BE2C (cell line): Measurements from ENCODE around the gene KRT34.

Experiments
- DNase-seq: peaks from one replicate; pipeline ENCODE4 v3.0.0-alpha.2; 2020
- H3K27me3 ChIP-seq: fragments of 250-450 bp; sonication (Bioruptor Pico); 2 replicates; pipeline ENCODE4 v1.5.1; 2020; ENCODE audit warnings: mild to moderate bottlenecking
- H3K36me3 ChIP-seq: fragments of 250-450 bp; sonication (Bioruptor Pico); 2 replicates; pipeline ENCODE4 v1.5.1; 2020; ENCODE audit warnings: mild to moderate bottlenecking
- H3K4me1 ChIP-seq: fragments of 250-450 bp; sonication (Bioruptor Pico); 2 replicates; pipeline ENCODE4 v1.5.1; 2020
- H3K4me3 ChIP-seq: 2 replicates; pipeline ENCODE4 v1.5.1; 2011; ENCODE audit warnings: low read depth, low read length
- H3K9me3 ChIP-seq: fragments of 250-450 bp; sonication (Bioruptor Pico); 2 replicates; pipeline ENCODE4 v1.5.1; 2020
- TF ChIP-seq, protein P1 (sequence below): IDR thresholded peaks from 2 replicates; pipeline ENCODE4 v1.5.1; 2012; ENCODE audit warnings: mild to moderate bottlenecking, low read depth, low read length

The KRT34 gene

GRCh38 chr17:41407226-41407625 is 25.1 kb upstream of the KRT34 start:
- TF ChIP-seq, protein P1, sequence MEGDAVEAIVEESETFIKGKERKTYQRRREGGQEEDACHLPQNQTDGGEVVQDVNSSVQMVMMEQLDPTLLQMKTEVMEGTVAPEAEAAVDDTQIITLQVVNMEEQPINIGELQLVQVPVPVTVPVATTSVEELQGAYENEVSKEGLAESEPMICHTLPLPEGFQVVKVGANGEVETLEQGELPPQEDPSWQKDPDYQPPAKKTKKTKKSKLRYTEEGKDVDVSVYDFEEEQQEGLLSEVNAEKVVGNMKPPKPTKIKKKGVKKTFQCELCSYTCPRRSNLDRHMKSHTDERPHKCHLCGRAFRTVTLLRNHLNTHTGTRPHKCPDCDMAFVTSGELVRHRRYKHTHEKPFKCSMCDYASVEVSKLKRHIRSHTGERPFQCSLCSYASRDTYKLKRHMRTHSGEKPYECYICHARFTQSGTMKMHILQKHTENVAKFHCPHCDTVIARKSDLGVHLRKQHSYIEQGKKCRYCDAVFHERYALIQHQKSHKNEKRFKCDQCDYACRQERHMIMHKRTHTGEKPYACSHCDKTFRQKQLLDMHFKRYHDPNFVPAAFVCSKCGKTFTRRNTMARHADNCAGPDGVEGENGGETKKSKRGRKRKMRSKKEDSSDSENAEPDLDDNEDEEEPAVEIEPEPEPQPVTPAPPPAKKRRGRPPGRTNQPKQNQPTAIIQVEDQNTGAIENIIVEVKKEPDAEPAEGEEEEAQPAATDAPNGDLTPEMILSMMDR, result no peak
- Histone ChIP-seq H3K27me3 (no peaks in the 10 kb centered on the region), H3K9me3 (no peaks in the 10 kb centered on the region), H3K4me3 (no peak overlapping the region), H3K36me3 (no peaks in the 10 kb centered on the region), H3K4me1 (no peaks in the 10 kb centered on the region)
- DNase-seq, result no peak

DNA sequence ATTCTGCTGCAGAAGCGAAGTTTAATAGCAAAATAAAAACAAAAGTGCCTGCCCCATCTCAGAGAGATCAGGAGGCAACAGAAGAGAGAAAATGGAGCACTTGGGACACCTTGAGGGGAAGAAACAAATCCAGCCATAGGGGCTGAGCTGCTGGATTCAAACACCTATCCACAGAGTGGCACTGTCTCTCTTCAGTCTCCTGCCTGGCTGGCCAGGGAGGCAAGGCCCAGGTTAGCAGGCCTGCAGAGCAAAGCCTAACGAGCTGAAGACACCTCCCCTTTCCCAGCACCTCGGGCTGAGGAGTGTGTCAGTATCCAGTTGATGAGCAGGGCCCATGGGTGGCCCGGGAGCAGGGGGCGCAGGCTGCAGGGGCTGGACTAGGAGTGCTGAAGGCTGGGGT is 24.1 kb upstream of the KRT34 start:
- Histone ChIP-seq H3K9me3 (no peaks in the 10 kb centered on the region), H3K4me3 (no peak overlapping the region), H3K36me3 (no peaks in the 10 kb centered on the region), H3K4me1 (no peaks in the 10 kb centered on the region), H3K27me3 (no peaks in the 10 kb centered on the region)
- no peak for DNase-seq
- TF ChIP-seq, protein P1, result no peak

GRCh38 chr17:41404024-41404671 is 22.0 kb upstream of the KRT34 start:
- no peak for DNase-seq
- H3K27me3 ChIP-seq, result no peaks in the 10 kb centered on the region

DNA sequence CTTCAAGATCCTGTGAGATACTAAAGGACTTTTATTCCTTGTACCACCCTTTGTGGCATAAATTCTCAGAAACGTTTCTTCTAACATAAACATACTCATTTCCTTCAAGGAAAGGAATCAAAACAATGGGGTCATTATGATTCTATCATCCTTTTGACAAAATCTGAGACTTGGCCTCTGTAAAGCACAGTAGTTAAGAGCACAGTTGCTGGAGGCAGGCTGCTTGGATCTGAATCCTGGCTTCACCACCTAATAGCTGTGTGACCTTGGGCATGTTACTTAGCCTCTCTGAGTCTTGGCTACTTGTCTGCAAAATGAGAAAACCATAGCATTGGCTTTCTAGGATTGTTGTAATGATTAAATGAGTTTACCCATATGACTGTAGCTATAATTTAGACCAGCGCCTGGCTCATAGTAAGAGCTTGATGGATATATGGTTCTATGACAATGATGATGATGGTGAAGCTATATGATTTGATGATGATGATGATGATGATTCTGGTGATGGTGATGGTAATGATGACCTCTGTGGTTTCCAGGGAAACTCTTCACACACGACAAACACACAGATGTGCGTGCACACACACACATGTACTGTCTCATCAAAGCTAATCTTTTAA is 21.4 kb upstream of the KRT34 start:
- Histone ChIP-seq H3K4me3 (no peak overlapping the region), H3K9me3 (no peaks in the 10 kb centered on the region), H3K27me3 (no peaks in the 10 kb centered on the region), H3K4me1 (no peaks in the 10 kb centered on the region), H3K36me3 (no peaks in the 10 kb centered on the region)
- no peak for DNase-seq
- TF ChIP-seq, protein P1, result no peak

More at GRCh38 chr17:41404024-41404671, 22.0 kb upstream of the KRT34 start:
- Histone ChIP-seq H3K4me1 (no peaks in the 10 kb centered on the region), H3K36me3 (no peaks in the 10 kb centered on the region), H3K4me3 (no peak overlapping the region), H3K9me3 (no peaks in the 10 kb centered on the region)
- TF ChIP-seq, protein P1, result no peak

DNA sequence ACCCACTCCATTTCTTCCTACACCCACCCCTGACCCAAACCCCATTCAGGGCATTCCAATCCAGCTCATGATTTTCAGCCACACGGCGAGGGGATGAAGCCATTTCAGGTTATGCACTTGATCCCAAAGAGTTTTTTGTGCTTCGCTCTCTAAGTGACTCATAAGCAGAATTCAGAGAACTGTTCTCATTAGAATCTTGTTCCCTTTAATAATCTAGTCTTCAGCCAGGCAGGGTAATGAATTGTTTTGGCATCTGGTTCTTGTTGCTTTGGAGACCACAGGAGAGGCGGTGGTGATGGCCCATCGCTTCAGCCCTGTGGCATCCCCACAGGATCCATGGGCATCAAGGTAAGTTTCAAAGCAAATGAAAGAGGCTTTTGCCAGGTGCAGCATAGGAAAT is 20.1 kb upstream of the KRT34 start:
- Histone ChIP-seq H3K36me3 (no peaks in the 10 kb centered on the region), H3K4me3 (no peak overlapping the region), H3K27me3 (0 out of 2 replicates have a peak, but pooled peaks cover 2% of the 10 kb centered on the region), H3K4me1 (no peaks in the 10 kb centered on the region), H3K9me3 (no peaks in the 10 kb centered on the region)
- TF ChIP-seq, protein P1, result no peak
- no peak for DNase-seq

GRCh38 chr17:41396996-41397660 is 15.0 kb upstream of the KRT34 start, which contains the start of gene KRT31:
KRT31 (minus strand) TSS chr17:41397608; CDS start chr17:41397539, 69 bp downstream.
- H3K9me3 ChIP-seq, result no peaks in the 10 kb centered on the region
- no peak for DNase-seq
- peaks cover 7% of the 10 kb centered on the region for H3K27me3 ChIP-seq
- TF ChIP-seq, protein P1, result no peak
- H3K36me3 ChIP-seq, result no peaks in the 10 kb centered on the region
- no peaks in the 10 kb centered on the region for H3K4me1 ChIP-seq
- no peak within 1 kb of the TSS for H3K4me3 ChIP-seq
